NCI-H2227 (cell line): ENCODE results near the gene NTSR1.

Source experiments
- DNase-seq: peaks from one replicate; lab custom pipeline; 2025; ENCODE audit not compliant: unreplicated experiment; lab: John Stamatoyannopoulos, UW

NTSR1 gene

GRCh38 chr20:62780204-62780603, 71.6 kb downstream of the NTSR1 start:
- DNase-seq: peak; percentile 34

GRCh38 chr20:62780696-62781095, 72.1 kb downstream of the NTSR1 start:
- DNase-seq: peak; percentile 40

- DNase-seq: no peak
These were observed 73.7 kb downstream of the NTSR1 start for GRCh38 chr20:62782149-62782892.

GRCh38 chr20:62782893-62783278, 74.2 kb downstream of the NTSR1 start:
- DNase-seq: no peak

- no peak for DNase-seq
These were observed 75.9 kb downstream of the NTSR1 start for GRCh38 chr20:62784497-62784896.

- DNase-seq: no peak
These were observed 76.8 kb downstream of the NTSR1 start for GRCh38 chr20:62785393-62785792.

DNA sequence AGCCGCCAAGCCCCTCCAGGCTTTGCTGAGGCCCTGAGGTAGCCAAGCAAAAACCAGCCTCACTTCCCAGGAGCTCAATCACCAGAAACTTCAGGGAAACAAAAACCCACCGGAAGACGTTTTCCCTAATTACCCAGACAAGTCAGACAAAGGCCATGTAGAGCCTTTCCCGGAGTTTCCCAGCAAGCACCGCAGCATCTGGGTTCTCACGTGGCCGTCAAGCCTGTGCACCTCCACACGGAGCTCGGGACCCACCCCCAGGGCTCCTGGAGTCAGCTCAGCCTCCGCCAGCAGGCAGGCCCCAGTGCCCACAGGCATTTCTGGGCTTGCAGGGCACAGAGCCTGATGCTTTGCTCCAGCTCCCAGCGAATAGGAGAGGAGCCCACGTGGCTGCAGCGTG, 77.5 kb downstream of the NTSR1 start:
- DNase-seq: no peak

DNA sequence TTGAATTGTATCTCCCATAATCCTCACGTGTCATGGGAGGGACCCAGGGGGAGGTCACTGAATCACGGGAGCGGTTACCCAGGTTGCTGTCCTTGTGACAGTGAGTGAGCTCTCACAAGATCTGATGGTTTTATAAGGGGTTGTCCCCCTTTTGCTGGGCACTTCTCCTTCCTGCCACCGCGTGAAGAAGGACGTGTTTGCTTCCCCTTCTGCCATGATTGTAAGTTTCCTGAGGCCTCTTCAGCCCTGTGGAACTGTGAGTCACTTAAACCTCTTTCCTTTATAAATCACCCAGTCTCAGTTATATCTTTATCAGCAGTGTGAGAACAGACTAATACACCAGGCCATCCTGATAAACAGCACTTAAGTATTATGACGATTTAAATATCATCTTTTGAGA, 78.7 kb downstream of the NTSR1 start:
- no peak for DNase-seq

- DNase-seq: no peak
These were observed 79.2 kb downstream of the NTSR1 start for GRCh38 chr20:62787866-62788265.

GRCh38 chr20:62788607-62789006, 80.0 kb downstream of the NTSR1 start:
- no peak for DNase-seq

GRCh38 chr20:62790075-62790474, 81.4 kb downstream of the NTSR1 start:
- DNase-seq: no peak

- DNase-seq: peak; percentile 93
These were observed 82.9 kb downstream of the NTSR1 start for GRCh38 chr20:62791301-62792181.

DNA sequence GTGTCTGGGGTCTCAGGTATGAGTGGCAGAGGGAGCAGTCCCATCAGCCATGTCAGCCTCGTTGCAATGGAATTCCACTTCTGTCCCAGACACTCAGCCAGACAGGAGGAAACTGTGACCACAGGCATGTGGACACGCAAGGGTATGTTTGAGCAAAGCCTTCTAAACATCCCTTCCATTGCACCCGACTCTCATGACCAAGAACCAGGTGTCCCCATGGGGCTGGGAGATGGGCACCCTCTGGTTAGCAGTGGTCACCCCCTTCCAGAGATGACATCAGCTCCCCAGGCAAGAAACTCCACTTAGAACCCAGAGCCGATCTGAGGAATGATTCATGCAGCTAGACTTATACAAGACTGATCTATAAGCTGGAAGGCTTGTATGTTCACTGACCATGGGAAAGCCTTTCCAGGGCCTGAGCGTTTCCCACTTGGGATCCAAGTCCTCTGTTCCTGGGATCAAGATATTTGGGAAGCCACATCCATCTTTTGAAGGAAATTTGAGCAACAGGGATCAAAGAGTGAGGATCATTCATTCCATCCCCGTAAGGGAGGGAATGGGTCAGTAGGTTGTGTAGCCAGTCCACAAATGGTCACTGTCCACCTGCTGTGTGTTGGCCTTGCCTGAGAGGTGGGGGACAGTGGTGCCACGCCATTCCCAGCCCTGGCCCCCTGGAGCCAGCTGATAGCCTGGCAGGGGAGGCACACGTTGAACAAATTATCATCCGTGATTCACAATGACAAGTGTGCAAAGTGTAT, 83.7 kb downstream of the NTSR1 start:
- DNase-seq: no peak

- no peak for DNase-seq
These were observed 84.5 kb downstream of the NTSR1 start for GRCh38 chr20:62792940-62793756.

DNA sequence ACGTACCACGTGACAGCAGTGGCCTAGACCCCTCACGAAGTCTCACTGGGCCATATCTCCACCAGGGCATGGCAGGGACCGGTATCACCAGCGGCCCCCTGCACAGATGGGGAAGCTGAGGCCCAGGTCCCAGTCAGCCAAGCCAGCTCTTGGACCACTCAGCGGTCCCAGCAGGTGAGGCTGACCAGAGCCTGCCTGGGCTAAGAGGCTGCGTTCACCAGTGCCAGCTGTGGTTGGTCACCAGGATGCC, 85.0 kb downstream of the NTSR1 start:
- no peak for DNase-seq

- peak; percentile 98 for DNase-seq
These were observed 85.5 kb downstream of the NTSR1 start for GRCh38 chr20:62794007-62794724.

DNA sequence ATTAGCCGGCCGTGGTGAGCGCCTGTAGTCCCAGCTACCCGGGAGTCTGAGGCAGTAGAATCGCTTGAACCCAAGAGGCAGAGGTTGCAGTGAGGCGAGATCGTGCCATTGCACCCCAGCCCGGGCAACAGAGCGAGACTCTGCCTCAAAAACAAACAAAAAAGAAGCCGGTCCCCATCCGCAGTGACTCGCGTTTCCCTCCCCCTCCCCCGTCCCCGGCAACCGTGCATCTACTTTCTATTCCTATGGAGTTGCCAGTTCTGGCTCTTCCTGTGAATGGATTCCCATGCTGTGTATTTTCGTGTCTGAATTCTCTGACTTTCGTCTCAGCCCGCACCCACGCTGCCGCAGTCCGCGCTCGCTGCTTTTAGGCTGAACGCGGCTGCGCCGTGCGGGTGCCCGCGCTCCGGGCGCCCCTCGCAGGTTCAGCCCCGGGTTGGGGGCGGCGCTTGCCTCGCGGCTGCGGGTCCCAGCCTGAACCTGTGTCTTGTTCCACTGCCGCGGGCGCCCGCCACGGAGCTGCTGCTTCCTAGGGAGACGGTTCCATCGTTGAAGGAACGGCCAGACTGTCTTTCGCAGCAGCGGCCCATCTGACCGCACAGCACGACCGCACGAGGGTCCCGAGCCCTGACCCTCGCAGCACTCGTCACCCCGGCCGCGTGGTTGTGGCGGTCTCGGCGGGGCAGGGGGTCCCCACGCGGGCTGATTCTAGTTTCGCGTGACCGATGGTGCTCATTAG, 86.6 kb downstream of the NTSR1 start:
- peak; percentile 91 for DNase-seq

- no peak for DNase-seq
These were observed 88.3 kb downstream of the NTSR1 start for GRCh38 chr20:62796699-62797491.
